ENCODE data around the gene KLF7. TPM values are rescaled to one million over a fixed set of nuclear protein-coding genes. Genes with fewer than 3 reads are reported as not detected.

KLF7 gene
- total RNA-seq, 1 experiment from 2014 or later: 32.2 TPM

- TF ChIP-seq CTCF (conservative IDR thresholded peaks at IDR 0.05): no peak
- Mint-ChIP-seq H3K27ac (no peak overlapping the region; a peak in 1 of 7 replicates), H3K4me3 (no peak overlapping the region), H3K27me3 (ENCODE audit: low read depth) (no peaks in the 10 kb centered on the region), H3K36me3 (ENCODE audit: insufficient read depth in 1 of 3, low read depth in 3 of 3) (peaks cover 0 to 13% (median 3%) of the 10 kb centered on the region in 3 experiments; a peak in 5 of 7 replicates), H3K9me3 (no peaks in the 10 kb centered on the region), H3K4me1 (peaks cover 14 to 23% of the 10 kb centered on the region in 2 experiments)
- Histone ChIP-seq H3K9me3 (ENCODE audit: control insufficient read depth, low read depth, low read length) (no peaks in the 10 kb centered on the region), H3K27me3 (ENCODE audit: insufficient read depth, low read length) (no peaks in the 10 kb centered on the region), H2AK5ac (ENCODE audit: insufficient read length, low read length) (no peak overlapping the region), H3K4me2 (ENCODE audit: insufficient read depth, insufficient read length, low read length) (no peak overlapping the region), H2BK20ac (ENCODE audit: low read depth, low read length, poor library complexity, severe bottlenecking) (no peak overlapping the region), H3T11ph (ENCODE audit: low read length) (no peak overlapping the region), H2AFZ (ENCODE audit: low read length) (no peak overlapping the region), H3K23me2 (ENCODE audit: insufficient read length, low read depth, low read length, poor library complexity, severe bottlenecking) (no peaks in the 10 kb centered on the region), H4K20me1 (ENCODE audit: control insufficient read depth, insufficient read depth, insufficient read length) (no peaks in the 10 kb centered on the region), H3K27ac (ENCODE audit: insufficient read length, low read depth, low read length) (no peak overlapping the region), H2BK120ac (ENCODE audit: low read depth, low read length, poor library complexity, severe bottlenecking) (no peak overlapping the region), H3K18ac (ENCODE audit: insufficient read length, low read depth, low read length) (no peak overlapping the region), H3K4ac (ENCODE audit: low read depth, low read length) (no peak overlapping the region), H4K5ac (ENCODE audit: insufficient read length, low read depth, low read length) (no peak overlapping the region), H3K4me1 (ENCODE audit: insufficient read depth, low read length) (no peaks in the 10 kb centered on the region), H3K9ac (ENCODE audit: extremely low read depth, insufficient read length, low read length) (no peak overlapping the region), H2BK12ac (ENCODE audit: insufficient read length, low read depth, low read length) (no peak overlapping the region), H3K79me1 (ENCODE audit: insufficient read depth, low read depth, low read length, poor library complexity, severe bottlenecking) (no peaks in the 10 kb centered on the region), H4K91ac (ENCODE audit: insufficient read length, low read depth, low read length) (no peak overlapping the region), H2BK5ac (ENCODE audit: insufficient read length, low read length) (no peak overlapping the region), H4K8ac (replicated peaks; ENCODE audit: insufficient read length, low read depth, low read length) (no peak overlapping the region), H3K56ac (ENCODE audit: insufficient read length, low read depth, low read length) (no peak overlapping the region), H3K14ac (ENCODE audit: insufficient read depth, low read length) (no peak overlapping the region), H3K23ac (ENCODE audit: insufficient read length, low read depth, low read length) (no peak overlapping the region), H2BK15ac (ENCODE audit: low read depth, low read length) (no peak overlapping the region), H3K79me2 (ENCODE audit: insufficient read depth, low read length) (peaks cover 2% of the 10 kb centered on the region; the same call in 1 of the 2 replicates)
- no peak for DNase-seq
- WGBS (ENCODE audit: extremely low coverage, insufficient read length, low lambda C conversion rate): no CpG with 5 or more reads among the region's 4 CpGs
Measured at GRCh38 chr2:207111757-207112156, 54.0 kb downstream of the KLF7 start.
